Sigmoid colon (tissue), 4 donors: Measurements from ENCODE around the gene TNS1.

Experiments used
- POLR2A ChIP-seq, 2 donors: fragments of 450-650 bp; IDR thresholded peaks; one replicate each; pipeline ENCODE4 v1.6.1; 2016; ENCODE audit warnings: antibody characterized with exemption in 2 of 2, mild to moderate bottlenecking in 2 of 2, moderate library complexity in 2 of 2
- POLR2AphosphoS5 ChIP-seq, 4 donors: sonication (generic); formaldehyde crosslinking; IDR thresholded peaks; one replicate each; pipeline ENCODE4 v1.6.1; 2017; ENCODE audit warnings: antibody characterized with exemption in 4 of 4
- TF ChIP-seq, protein P1 (sequence below), 4 experiments: fragments of 450-650 bp in 3 of 4; fragments of 200-600 bp in 1 of 4; IDR thresholded peaks; one replicate each; pipeline ENCODE4 v1.5.1; 2016 to 2019; ENCODE audit warnings: antibody characterized with exemption in 4 of 4, mild to moderate bottlenecking in 3 of 4, moderate library complexity in 2 of 4

DNA sequence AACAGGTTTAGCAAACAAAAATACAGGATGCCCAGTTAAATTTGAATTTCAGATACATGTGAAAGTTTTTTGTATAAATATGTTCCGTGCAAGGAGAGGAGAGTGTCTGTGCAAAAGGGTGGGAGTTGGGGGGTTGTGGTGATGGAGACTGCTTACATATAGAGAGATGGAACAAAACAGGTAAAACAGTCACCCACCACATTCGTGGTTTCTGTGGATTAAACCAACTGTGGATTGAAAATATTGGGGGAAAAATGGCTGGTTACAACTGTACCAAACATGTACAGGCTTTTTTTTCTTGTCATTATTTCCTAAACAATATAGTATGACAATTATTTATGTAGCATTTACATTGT lies 245.7 kb downstream of the TNS1 start:
- TF ChIP-seq POLR2A (IDR thresholded peaks at IDR 0.05) (no peak), POLR2AphosphoS5 (IDR thresholded peaks at IDR 0.05) (no peak)
- TF ChIP-seq, protein P1, sequence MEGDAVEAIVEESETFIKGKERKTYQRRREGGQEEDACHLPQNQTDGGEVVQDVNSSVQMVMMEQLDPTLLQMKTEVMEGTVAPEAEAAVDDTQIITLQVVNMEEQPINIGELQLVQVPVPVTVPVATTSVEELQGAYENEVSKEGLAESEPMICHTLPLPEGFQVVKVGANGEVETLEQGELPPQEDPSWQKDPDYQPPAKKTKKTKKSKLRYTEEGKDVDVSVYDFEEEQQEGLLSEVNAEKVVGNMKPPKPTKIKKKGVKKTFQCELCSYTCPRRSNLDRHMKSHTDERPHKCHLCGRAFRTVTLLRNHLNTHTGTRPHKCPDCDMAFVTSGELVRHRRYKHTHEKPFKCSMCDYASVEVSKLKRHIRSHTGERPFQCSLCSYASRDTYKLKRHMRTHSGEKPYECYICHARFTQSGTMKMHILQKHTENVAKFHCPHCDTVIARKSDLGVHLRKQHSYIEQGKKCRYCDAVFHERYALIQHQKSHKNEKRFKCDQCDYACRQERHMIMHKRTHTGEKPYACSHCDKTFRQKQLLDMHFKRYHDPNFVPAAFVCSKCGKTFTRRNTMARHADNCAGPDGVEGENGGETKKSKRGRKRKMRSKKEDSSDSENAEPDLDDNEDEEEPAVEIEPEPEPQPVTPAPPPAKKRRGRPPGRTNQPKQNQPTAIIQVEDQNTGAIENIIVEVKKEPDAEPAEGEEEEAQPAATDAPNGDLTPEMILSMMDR (IDR thresholded peaks at IDR 0.05), result no peak
